Gastrocnemius medialis (tissue), 4 donors: ENCODE results near the gene COL4A4. TPM values are rescaled to one million over a fixed set of nuclear protein-coding genes. Genes with fewer than 3 reads are reported as not detected.

ENCODE experiments used
- ATAC-seq, 2 donors: fragments of 150-250 bp; one replicate each; pipeline ENCODE4 v1.9.1; 2016
- DNase-seq, 2 donors: peaks; one replicate each; pipeline ENCODE4 v3.0.0-alpha.2; 2019
- H3K27ac ChIP-seq, 4 donors: fragments of 200-600 bp; sonication (generic); 1 replicate in 1 of 4; 2 replicates in 3 of 4; pipeline ENCODE4 v1.5.1; 2016 to 2018; ENCODE audit warnings: mild to moderate bottlenecking in 2 of 4, moderate library complexity in 1 of 4
- H3K27me3 ChIP-seq, 3 donors: fragments of 200-600 bp; sonication (generic) in 2 of 3; 1 replicate in 1 of 3; 2 replicates in 2 of 3; pipeline versions ENCODE4 v1.5.1 to v1.6.0; 2016 to 2019; ENCODE audit warnings: mild to moderate bottlenecking in 1 of 3, moderate library complexity in 1 of 3
- H3K36me3 ChIP-seq, 2 donors: fragments of 200-600 bp; sonication (generic) in 1 of 2; one replicate each; pipeline ENCODE4 v1.5.1; 2017 to 2018
- H3K4me1 ChIP-seq, 2 donors: fragments of 200-600 bp; sonication (generic) in 1 of 2; one replicate each; pipeline ENCODE4 v1.5.1; 2016 to 2017; ENCODE audit warnings: mild to moderate bottlenecking in 2 of 2
- H3K4me3 ChIP-seq, 4 donors: fragments of 200-600 bp; sonication (generic) in 3 of 4; 1 replicate in 1 of 4; 2 replicates in 3 of 4; pipeline ENCODE4 v1.5.1; 2016 to 2019; ENCODE audit warnings: mild to moderate bottlenecking in 2 of 4
- H3K9me3 ChIP-seq, 3 donors: fragments of 200-600 bp; sonication (generic) in 2 of 3; 1 replicate in 1 of 3; 2 replicates in 2 of 3; pipeline ENCODE4 v1.5.1; 2016 to 2019
- CTCF ChIP-seq, 5 experiments: fragments of 450-650 bp in 3 of 5; fragments of 200-600 bp in 2 of 5; sonication (generic) in 2 of 5; IDR thresholded peaks in 4 of 5; conservative IDR thresholded peaks in 1 of 5; 1 replicate in 4 of 5; 2 replicates in 1 of 5; pipeline ENCODE4 v1.5.1; 2016 to 2019; ENCODE audit warnings: antibody characterized with exemption in 5 of 5, mild to moderate bottlenecking in 3 of 5, moderate library complexity in 3 of 5
- POLR2A ChIP-seq, 2 donors: fragments of 450-650 bp; IDR thresholded peaks; one replicate each; pipeline ENCODE4 v1.6.1; 2017; ENCODE audit warnings: antibody characterized with exemption in 2 of 2, mild to moderate bottlenecking in 2 of 2, moderate library complexity in 2 of 2
- in situ Hi-C, 4 donors: fragments of 200-750 bp; cut with MboI; loops; one replicate each; pipeline versions ENCODE4 v1.15.0 to v1.8.0; 2017; ENCODE audit warnings: low sequenced_read_pairs in 4 of 4
- intact Hi-C: fragments of 100-400 bp; cut with DNase I; formaldehyde crosslinking; loops from one replicate; pipeline ENCODE4 v1.15.1; 2023; ENCODE audit warnings: low total_unique reads
- total RNA-seq, 4 donors: library from RNA; depleted of rRNA; stranded (reverse); fragments of >200 nt; gene quantifications; one replicate each; pipeline versions ENCODE4 v1.1.0 to v1.2.3, GENCODE V29; 2016

The COL4A4 gene
- 10 to 100 TPM in 1 of 4 donors, 1 to 10 TPM in 3; 2.0 to 11.4 (median 5.7) TPM for total RNA-seq

GRCh38 chr2:227163998-227164762 lies at the start of gene COL4A4, which contains the start of gene COL4A3:
Gene COL4A4, minus strand, starts transcription at chr2:227164205. Its CDS starts 16,722 bp downstream, at chr2:227147483.
Gene COL4A3, plus strand, starts transcription at chr2:227164624. Its CDS starts 103 bp downstream, at chr2:227164727.
- ATAC-seq (peak; percentile 81 to 84), DNase-seq (peak; percentile 72 to 76)
- H3K27ac ChIP-seq = peak within 1 kb of the TSS; percentile 86 to 99 (median 93)
- intact Hi-C loops (loop anchor here (1.0 to 2.0 kb wide), 2 partner anchors 25 to 64 kb away; no protein-coding TSS in a partner anchor), in situ Hi-C loops (no loop called here)
- no peaks in the 10 kb centered on the region for H3K36me3 ChIP-seq
- no peak for TF ChIP-seq CTCF (IDR thresholded peaks at IDR 0.05 in 4 of 5, conservative IDR thresholded peaks at IDR 0.05 in 1 of 5)
- TF ChIP-seq POLR2A (IDR thresholded peaks at IDR 0.05) = peak; percentile 42 to 72
- H3K27me3 ChIP-seq = no peaks in the 10 kb centered on the region
- H3K9me3 ChIP-seq = no peaks in the 10 kb centered on the region
- peaks cover 33 to 65% of the 10 kb centered on the region in 2 donors for H3K4me1 ChIP-seq
- peak within 1 kb of the TSS; percentile 70 to 81 (median 72) for H3K4me3 ChIP-seq

- ATAC-seq (no peak), DNase-seq (no peak)
- TF ChIP-seq POLR2A (IDR thresholded peaks at IDR 0.05) (no peak), CTCF (IDR thresholded peaks at IDR 0.05 in 4 of 5, conservative IDR thresholded peaks at IDR 0.05 in 1 of 5) (no peak)
- Histone ChIP-seq H3K4me1 (peaks cover 7 to 21% of the 10 kb centered on the region in 2 donors), H3K4me3 (no peak overlapping the region), H3K27me3 (no peaks in the 10 kb centered on the region), H3K36me3 (no peaks in the 10 kb centered on the region), H3K9me3 (no peaks in the 10 kb centered on the region), H3K27ac (no peak overlapping the region)
- intact Hi-C loops = no loop called here
- in situ Hi-C loops = no loop called here
These were observed 43.6 kb upstream of the COL4A4 start for GRCh38 chr2:227207573-227207972.

GRCh38 chr2:227206406-227206805 lies 42.4 kb upstream of the COL4A4 start:
- TF ChIP-seq POLR2A (IDR thresholded peaks at IDR 0.05) = no peak
- TF ChIP-seq CTCF (IDR thresholded peaks at IDR 0.05 in 4 of 5, conservative IDR thresholded peaks at IDR 0.05 in 1 of 5) = no peak
- H3K27ac ChIP-seq = no peak overlapping the region
- DNase-seq (no peak), ATAC-seq (no peak)
- no peaks in the 10 kb centered on the region for H3K27me3 ChIP-seq
- intact Hi-C loops = no loop called here
- peaks cover 0 to 14% of the 10 kb centered on the region in 2 donors for H3K4me1 ChIP-seq
- in situ Hi-C loops = no loop called here
- H3K4me3 ChIP-seq = no peak overlapping the region
- no peaks in the 10 kb centered on the region for H3K36me3 ChIP-seq
- no peaks in the 10 kb centered on the region for H3K9me3 ChIP-seq

GRCh38 chr2:227205701-227206100 lies 41.7 kb upstream of the COL4A4 start:
- H3K4me1 ChIP-seq = peaks cover under 1 to 14% of the 10 kb centered on the region in 2 donors
- no peaks in the 10 kb centered on the region for H3K36me3 ChIP-seq
- H3K4me3 ChIP-seq = no peak overlapping the region
- in situ Hi-C loops = no loop called here
- DNase-seq (no peak), ATAC-seq (peak in 1 of 2 donors; percentile 69)
- no peak overlapping the region for H3K27ac ChIP-seq
- intact Hi-C loops = no loop called here
- H3K27me3 ChIP-seq = no peaks in the 10 kb centered on the region
- no peaks in the 10 kb centered on the region for H3K9me3 ChIP-seq
- no peak for TF ChIP-seq CTCF (IDR thresholded peaks at IDR 0.05 in 4 of 5, conservative IDR thresholded peaks at IDR 0.05 in 1 of 5)
